NOMO-1 treated with DMSO at 0.1 percent for 48 hours (cell line): ENCODE data around the gene NELL2.
"Not testable (repeated sequence)": the region's sequence is repeated elsewhere in the genome, so short reads cannot be mapped to it uniquely, and the experiment has no call there.

ENCODE experiments used
- DNase-seq: peaks from one replicate; lab custom pipeline; 2025; ENCODE audit not compliant: unreplicated experiment; lab: John Stamatoyannopoulos, UW

NELL2 gene

DNA sequence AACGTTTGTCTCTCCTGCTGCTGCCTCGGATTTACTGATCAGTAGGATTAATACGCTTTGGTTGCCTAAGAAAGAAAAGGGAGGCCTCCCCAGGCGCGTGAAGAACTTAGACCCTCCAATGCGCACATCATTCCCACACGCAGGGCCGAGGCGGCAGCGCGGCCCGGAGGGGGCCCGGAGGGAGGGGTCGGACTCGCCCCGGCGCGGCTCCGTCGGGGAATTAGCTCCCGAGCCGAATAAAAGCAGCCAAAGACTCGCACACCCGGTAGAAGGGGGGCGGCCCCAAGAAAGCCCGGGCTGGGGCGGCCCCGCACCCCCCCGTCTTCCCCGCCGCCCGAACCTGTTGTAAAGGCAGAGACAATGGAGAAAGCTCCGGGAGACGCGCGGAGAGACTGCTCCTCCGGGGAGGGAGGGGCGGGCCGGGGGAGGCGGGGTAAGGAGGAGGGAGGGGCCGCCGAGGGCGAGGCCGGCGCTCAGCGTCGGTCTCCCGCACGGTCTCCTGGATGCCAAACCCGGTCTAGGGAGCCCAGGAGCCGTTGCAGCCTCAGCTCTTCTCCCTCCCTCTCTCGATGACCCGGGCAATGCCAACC, at the start of gene NELL2:
Gene NELL2 (minus strand): TSS at position 362 of the 590 bp plus-strand sequence. CDS start 446 bp downstream, outside the sequence.
- no peak for DNase-seq

GRCh38 chr12:44921736-44922135, 45.6 kb upstream of the NELL2 start:
- no peak for DNase-seq

DNA sequence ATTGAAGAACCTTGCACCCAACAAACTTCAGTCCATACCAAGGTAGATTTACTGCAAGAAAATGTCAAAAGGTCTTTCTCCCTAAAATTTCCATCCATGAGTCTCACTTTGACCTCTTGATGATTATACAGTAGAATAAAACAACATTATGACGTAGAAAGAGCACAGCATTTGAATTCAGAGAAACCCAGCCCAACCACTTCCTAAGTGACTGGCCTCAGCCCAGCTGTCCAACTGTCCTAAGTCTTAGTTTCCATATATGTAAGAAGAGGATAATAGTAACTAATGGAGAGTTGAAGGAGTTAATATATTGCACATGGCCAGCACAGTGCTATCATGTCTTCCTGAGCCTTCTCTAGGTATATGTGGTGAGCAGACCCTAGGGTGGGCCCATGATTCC, 41.0 kb upstream of the NELL2 start:
- DNase-seq: no peak

DNA sequence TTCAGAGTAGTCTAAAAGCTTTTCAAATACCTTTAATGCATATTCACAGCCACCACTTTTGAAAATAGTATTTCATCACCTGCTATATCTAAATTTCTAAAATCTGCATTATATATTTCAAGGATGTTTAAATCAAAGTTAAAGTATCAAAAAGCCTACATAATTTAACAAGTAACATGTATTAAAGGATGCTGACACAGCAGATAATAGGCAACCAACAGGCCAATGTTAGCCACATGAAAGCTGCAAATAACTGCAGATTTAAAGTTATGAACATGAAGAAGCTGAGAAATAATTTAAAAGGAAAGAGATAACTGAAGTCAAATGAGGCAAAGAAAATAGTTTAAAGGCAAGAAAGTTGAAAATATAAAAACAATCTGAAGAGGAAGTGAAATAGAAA, 39.8 kb upstream of the NELL2 start:
- no peak for DNase-seq

- no peak for DNase-seq
These were observed 28.2 kb upstream of the NELL2 start for GRCh38 chr12:44904321-44904720.

GRCh38 chr12:44898108-44898507, 22.0 kb upstream of the NELL2 start:
- not testable (repeated sequence) for DNase-seq

- no peak for DNase-seq
These were observed 13.8 kb upstream of the NELL2 start for GRCh38 chr12:44889926-44890325.

GRCh38 chr12:44889162-44889561, 13.0 kb upstream of the NELL2 start:
- no peak for DNase-seq

DNA sequence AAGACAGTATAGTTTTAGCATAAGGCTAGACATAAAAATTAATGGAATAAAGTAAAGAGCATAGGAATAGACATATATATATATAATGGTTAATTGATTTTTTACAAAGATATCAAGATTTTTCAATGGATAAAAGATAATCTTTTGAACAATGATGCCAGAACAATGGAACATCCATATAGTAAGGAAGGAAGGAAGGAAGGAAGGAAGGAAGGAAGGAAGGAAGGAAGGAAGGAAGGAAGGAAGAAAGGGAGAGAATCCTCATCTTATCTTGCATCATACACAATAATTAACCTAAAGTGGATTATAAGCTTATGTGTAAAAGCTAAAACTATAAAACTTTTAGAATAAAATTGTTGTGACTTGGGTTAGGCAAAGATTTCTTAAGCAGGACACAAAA, 9.8 kb upstream of the NELL2 start:
- DNase-seq: no peak

- DNase-seq: no peak
These were observed 5.1 kb upstream of the NELL2 start for GRCh38 chr12:44881197-44881596.

GRCh38 chr12:44876544-44877410, 662 bp upstream of the NELL2 start:
- no peak for DNase-seq

DNA sequence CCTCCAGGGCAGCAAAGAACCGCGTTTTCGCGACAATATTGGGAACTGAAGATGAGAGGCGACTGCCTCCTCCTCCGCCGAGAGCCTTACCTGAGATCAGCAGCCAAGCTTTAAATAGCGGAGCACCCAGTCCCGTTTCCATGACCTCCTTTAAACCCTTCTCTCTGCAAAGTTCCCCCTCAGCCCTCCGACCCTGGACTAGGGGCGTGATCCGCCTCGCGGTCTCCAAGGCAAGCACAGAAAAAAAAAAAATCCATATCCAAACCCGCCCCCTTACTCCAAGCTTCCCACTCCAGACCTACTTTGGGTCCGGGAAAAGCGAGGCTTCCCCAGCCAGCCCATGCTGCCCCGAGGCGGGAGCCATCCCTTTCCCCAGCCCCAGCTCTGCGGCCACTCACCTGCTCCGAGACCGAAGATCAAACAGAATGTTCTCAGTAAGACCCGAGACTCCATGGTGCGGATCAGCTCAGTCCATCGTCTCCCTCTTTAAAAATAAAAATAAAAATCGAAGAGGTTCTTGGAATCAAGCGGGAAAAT, 630 bp downstream of the NELL2 start:
- no peak for DNase-seq

DNA sequence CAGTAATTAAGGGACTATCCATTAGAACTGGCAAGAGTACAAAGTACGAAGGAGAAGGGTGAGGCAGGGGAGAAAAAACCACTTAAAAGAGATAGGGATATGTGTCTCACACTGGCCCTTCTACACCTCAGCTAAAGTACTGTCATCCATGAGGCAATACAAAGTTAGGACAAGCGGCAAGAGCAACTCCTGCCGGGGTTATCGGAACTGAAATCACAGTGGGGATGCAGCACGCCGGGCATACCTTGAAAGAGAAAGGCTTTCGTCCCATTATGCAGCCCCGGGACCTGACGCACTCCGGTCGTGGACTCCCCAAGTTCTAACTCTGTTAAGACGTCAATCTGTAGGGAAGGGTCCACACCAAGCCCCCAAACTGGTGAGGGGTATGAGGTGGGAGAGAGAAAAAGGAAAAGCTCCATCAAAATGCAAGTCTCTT, 1.1 kb downstream of the NELL2 start:
- no peak for DNase-seq

DNA sequence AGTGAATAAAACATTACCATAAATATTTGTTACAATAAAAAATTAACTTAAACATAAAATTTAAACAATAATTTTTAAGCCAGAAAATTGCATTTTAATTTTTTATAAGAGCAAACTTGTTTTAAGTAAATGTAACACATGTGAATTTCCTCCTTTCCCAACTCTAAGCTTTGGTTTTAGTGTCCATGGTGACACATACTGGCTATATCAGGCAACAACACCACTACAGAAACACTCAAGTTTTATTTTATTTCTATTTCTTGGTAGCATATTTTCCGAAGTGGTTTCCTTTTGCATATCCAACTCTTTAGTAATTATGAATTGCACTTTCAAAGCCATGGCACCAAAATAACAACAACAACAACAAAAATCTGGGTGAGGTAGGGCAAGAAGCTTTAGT, 2.2 kb downstream of the NELL2 start:
- DNase-seq: no peak

DNA sequence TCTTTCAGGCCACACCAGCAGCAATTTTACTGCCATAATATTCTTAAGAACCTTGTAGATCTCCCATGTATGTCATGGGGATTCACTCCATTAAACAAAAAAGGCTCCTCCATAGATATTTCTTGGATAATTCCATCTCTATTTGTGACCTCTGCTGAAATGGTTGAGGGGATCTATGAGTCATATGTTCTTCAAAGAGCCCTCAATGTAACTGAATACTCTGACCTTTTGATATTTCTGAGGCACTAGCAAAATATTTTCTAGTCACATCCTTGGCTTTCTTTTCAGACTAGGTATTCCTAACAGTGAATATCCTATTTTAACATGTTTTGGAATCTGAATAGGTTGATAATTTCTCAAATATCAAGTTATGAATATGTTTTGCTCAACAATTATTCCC, 6.6 kb downstream of the NELL2 start:
- no peak for DNase-seq

DNA sequence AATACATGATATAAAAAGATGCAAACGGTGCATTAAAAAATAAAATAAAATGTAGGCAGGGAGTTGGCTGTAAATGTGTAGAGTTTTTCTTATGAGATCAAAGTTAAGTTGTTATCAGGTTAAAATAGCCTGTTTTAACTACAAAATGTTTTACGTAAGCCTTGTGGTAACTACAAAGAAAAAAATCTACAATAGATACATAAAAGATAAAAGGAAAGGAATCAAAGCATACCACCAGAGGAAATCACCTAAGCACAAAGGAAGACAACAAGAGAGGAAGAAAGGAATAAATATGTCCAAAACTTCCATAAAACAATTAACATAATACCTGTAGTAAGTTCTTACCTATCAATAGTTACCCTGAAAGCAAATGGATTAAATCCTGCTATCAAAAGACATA, 12.2 kb downstream of the NELL2 start:
- DNase-seq: no peak

DNA sequence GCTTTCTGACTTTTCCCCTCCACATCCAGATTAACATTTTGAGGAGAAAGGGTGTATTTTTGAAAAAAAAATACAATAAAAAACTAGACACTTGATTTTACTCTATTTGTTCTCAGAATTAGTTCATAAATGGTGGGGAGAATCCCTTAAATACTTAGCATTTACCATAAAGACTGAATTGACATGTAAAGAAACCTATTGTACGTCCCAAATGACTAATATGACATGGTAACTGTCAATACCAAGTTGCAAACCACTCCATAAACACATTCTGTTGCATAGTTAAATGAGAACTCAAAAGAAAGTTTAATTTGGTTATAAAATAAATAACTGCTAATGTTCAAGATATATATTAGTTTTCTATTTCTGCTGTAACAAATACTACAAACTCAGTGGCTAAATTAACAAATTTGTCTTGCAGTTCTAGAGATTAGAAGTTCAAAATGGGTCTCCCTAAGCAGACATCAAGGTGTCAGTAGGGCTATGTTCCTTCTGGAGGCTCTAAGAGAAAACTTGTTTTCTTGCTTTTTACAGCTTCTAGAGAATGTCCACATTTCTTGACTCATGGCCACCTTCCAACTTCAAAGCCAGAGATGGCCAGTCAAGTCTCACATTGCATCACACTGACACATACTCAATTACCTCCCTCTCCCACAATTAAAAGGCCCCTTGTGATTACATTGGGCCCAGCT, 16.0 kb downstream of the NELL2 start:
- no peak for DNase-seq

GRCh38 chr12:44858226-44858855, 17.8 kb downstream of the NELL2 start:
- no peak for DNase-seq

DNA sequence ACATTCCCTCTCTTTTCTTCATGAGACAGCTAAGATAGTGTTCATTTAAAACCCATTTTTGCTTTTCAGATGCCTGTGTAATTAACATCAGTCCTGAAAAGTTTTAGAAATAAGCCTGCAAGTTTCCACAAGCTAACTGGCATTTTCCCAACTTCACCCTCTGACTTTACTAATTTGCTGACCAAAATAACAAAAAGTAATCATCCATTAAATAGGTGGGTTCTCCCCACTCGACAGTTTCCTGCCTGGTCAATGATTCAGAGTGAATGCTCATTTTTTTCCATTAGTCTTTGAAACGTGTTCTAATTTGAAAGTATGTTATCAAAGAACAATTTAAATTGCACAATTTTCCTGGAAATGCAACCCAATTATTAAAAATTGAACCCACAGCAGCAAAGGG, 23.6 kb downstream of the NELL2 start:
- DNase-seq: no peak

DNA sequence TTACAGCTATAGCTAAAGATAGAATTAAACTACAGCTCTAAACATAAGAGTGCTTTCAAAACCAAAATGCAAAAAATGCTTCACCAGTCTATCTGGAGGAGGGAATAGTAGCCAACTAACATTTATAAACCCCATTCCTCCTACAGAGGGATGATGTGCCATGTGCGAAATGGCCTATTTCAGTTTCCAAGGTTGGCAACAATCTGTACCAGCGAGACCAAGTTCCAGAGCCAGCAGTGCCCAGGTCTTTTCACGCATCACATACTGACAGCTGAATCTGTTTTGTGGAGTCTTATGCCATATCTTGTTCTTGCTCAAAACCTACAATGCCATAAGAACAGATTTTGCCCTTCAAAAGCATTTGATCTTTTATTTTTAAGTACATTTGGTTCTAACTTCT, 24.5 kb downstream of the NELL2 start:
- no peak for DNase-seq

DNA sequence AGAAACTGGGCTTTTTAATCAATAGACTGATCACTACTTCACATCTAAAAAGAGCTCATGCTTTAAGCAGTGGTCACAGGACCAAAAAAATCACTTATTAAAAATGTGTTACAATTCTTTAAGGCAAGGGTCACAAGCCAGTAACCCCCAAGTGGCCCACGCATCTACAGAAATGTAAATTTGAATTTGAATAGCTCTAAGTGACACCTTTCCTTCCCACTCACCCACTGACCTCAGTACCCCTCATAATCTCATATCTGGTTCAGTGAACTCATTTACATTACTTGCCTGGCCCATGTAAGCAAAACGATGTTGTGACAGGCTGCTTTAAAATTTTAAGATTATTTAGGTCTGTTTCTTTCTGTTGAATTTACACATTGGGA, 27.4 kb downstream of the NELL2 start:
- DNase-seq: no peak
